SK-N-SH treated with all-trans-retinoic acid at 6 μM for 48 hours (cell line): Measurements from ENCODE around the gene SASH1.

Experiments
- CSDC2 ChIP-seq: fragments of 250-450 bp; sonication (Bioruptor Pico); IDR thresholded peaks from 2 replicates; pipeline ENCODE4 v1.5.0; 2020; ENCODE audit warnings: mild to moderate bottlenecking, moderate library complexity
- ISL1 ChIP-seq: fragments of 250-450 bp; sonication (Bioruptor Pico); IDR thresholded peaks from 2 replicates; pipeline ENCODE4 v2.1.2; 2022; ENCODE audit warnings: mild to moderate bottlenecking, moderate library complexity
- PATZ1 ChIP-seq: fragments of 250-450 bp; sonication (Bioruptor Pico); IDR thresholded peaks from 2 replicates; pipeline ENCODE4 v1.8.0; 2020; ENCODE audit warnings: mild to moderate bottlenecking, moderate library complexity, borderline replicate concordance
- RARB ChIP-seq: fragments of 250-450 bp; sonication (Bioruptor Pico); IDR thresholded peaks from 2 replicates; pipeline ENCODE4 v1.8.0; 2021; ENCODE audit warnings: mild to moderate bottlenecking, moderate library complexity
- SNAI2 ChIP-seq: fragments of 250-450 bp; sonication (Bioruptor Pico); IDR thresholded peaks from 2 replicates; pipeline ENCODE4 v1.5.0; 2020; ENCODE audit warnings: mild to moderate bottlenecking, moderate library complexity
- TOX ChIP-seq: fragments of 250-450 bp; sonication (Bioruptor Pico); IDR thresholded peaks from 2 replicates; pipeline ENCODE4 v1.8.0; 2021; ENCODE audit warnings: mild to moderate bottlenecking, moderate library complexity, borderline replicate concordance
- TSHZ2 ChIP-seq: fragments of 250-450 bp; sonication (Bioruptor Pico); IDR thresholded peaks from 2 replicates; pipeline ENCODE4 v1.5.0; 2020; ENCODE audit warnings: mild to moderate bottlenecking, moderate library complexity
- TF ChIP-seq, protein P1 (sequence below): fragments of 250-450 bp; sonication (Bioruptor Pico); IDR thresholded peaks from 2 replicates; pipeline ENCODE4 v1.5.1; 2021; ENCODE audit warnings: mild to moderate bottlenecking, moderate library complexity
- TF ChIP-seq, protein P2 (sequence below): fragments of 250-450 bp; sonication (Bioruptor Pico); IDR thresholded peaks from 2 replicates; pipeline ENCODE4 v1.5.1; 2020; ENCODE audit warnings: low read depth, mild to moderate bottlenecking, moderate library complexity

DNA sequence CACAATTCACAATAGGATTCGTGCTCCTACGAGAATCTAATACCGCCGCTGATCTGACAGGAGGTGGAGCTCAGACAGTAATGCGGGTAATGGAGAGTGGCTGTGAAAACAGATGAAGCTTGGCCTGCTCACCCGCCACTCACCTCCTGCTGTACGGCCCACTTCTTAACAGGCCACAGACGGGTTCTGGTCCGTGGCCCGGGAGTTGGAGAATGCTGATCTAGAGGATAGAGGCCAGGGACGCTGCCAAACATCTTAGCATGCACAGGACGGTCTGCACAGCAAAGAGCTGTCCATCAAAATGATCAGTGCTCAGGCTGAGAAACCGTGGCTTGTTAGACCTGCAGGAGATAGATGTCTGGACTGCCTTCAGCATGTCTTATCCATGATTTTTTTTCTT lies 186.4 kb downstream of the SASH1 start:
- TF ChIP-seq, protein P1, sequence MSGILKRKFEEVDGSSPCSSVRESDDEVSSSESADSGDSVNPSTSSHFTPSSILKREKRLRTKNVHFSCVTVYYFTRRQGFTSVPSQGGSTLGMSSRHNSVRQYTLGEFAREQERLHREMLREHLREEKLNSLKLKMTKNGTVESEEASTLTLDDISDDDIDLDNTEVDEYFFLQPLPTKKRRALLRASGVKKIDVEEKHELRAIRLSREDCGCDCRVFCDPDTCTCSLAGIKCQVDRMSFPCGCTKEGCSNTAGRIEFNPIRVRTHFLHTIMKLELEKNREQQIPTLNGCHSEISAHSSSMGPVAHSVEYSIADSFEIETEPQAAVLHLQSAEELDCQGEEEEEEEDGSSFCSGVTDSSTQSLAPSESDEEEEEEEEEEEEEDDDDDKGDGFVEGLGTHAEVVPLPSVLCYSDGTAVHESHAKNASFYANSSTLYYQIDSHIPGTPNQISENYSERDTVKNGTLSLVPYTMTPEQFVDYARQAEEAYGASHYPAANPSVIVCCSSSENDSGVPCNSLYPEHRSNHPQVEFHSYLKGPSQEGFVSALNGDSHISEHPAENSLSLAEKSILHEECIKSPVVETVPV (CRISPR knock-in tag), result no peak
- TF ChIP-seq PATZ1, result no peak
- TF ChIP-seq, protein P2, sequence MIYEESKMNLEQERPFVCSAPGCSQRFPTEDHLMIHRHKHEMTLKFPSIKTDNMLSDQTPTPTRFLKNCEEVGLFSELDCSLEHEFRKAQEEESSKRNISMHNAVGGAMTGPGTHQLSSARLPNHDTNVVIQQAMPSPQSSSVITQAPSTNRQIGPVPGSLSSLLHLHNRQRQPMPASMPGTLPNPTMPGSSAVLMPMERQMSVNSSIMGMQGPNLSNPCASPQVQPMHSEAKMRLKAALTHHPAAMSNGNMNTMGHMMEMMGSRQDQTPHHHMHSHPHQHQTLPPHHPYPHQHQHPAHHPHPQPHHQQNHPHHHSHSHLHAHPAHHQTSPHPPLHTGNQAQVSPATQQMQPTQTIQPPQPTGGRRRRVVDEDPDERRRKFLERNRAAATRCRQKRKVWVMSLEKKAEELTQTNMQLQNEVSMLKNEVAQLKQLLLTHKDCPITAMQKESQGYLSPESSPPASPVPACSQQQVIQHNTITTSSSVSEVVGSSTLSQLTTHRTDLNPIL (CRISPR knock-in tag), result no peak
- no peak for TF ChIP-seq CSDC2 (CRISPR knock-in tag)
- TF ChIP-seq SNAI2 (CRISPR knock-in tag), result no peak
- no peak for TF ChIP-seq ISL1
- no peak for TF ChIP-seq RARB (CRISPR knock-in tag)
- no peak for TF ChIP-seq TSHZ2
- TF ChIP-seq TOX (CRISPR knock-in tag), result no peak
